IMR-90 (cell line): ENCODE measurements around the gene SPARC. TPM values are rescaled to one million over a fixed set of nuclear protein-coding genes. Genes with fewer than 3 reads are reported as not detected.
"Not testable (repeated sequence)": the region's sequence is repeated elsewhere in the genome, so short reads cannot be mapped to it uniquely, and the experiment has no call there.

Source experiments
- ATAC-seq: fragments of 200-7000 bp; cut with Tn5 transposase; 2 replicates; pipeline ENCODE4 v1.9.1; 2020; ENCODE audit warnings: low read depth, mild to moderate bottlenecking, moderate library complexity
- BruUV-seq: library from RNA; stranded (reverse); fragments of 400-500 nt; replicated peaks from 2 replicates; lab custom pipeline; 2021; lab: Mats Ljungman, UMichigan
- CTCF ChIA-PET: fragments of 300-600 bp; formaldehyde crosslinking; extraction: SDS; loops from one replicate; lab custom pipeline; 2021; ENCODE audit warnings: antibody characterized with exemption; lab: Yijun Ruan, JAX
- POLR2A ChIA-PET: fragments of 300-600 bp; sonication (Branson Sonifier 250); formaldehyde crosslinking; loops from one replicate; lab custom pipeline; 2022; ENCODE audit warnings: antibody characterized with exemption; ENCODE audit not compliant: unreplicated experiment; lab: Charles Lee
- DNase-seq: peaks from one replicate; pipeline ENCODE4 v3.0.0; 2013
- H2AFZ ChIP-seq: replicated peaks from 2 replicates; pipeline ENCODE3; 2013; ENCODE audit warnings: low read length, mild to moderate bottlenecking; ENCODE audit not compliant: poor library complexity
- H2AK5ac ChIP-seq: 2 replicates; pipeline ENCODE4 v1.6.1; 2013; ENCODE audit warnings: low read depth, low read length, inconsistent platforms
- H2AK9ac ChIP-seq: replicated peaks from 2 replicates; pipeline ENCODE3; 2013; ENCODE audit warnings: mild to moderate bottlenecking, low read depth, low read length, moderate library complexity; ENCODE audit not compliant: poor library complexity
- H2BK120ac ChIP-seq: 2 replicates; pipeline ENCODE4 v1.6.1; 2013; ENCODE audit warnings: low read depth, low read length, inconsistent platforms
- H2BK15ac ChIP-seq: 3 replicates; pipeline ENCODE4 v1.6.1; 2013; ENCODE audit warnings: low read depth, low read length, inconsistent platforms
- H2BK20ac ChIP-seq: 2 replicates; pipeline ENCODE4 v1.6.1; 2013; ENCODE audit warnings: low read depth, mild to moderate bottlenecking, inconsistent platforms, low read length, moderate library complexity
- H2BK5ac ChIP-seq: 2 replicates; pipeline ENCODE4 v1.6.1; 2013; ENCODE audit warnings: mild to moderate bottlenecking, low read depth, low read length, inconsistent platforms; ENCODE audit not compliant: poor library complexity, severe bottlenecking
- H3K14ac ChIP-seq: replicated peaks from 2 replicates; pipeline ENCODE4 v1.6.1; 2013; ENCODE audit warnings: low read depth, low read length, inconsistent platforms
- H3K18ac ChIP-seq: 2 replicates; pipeline ENCODE4 v1.6.1; 2013; ENCODE audit warnings: low read depth, low read length, control low read depth
- H3K23ac ChIP-seq: 2 replicates; pipeline ENCODE4 v1.6.1; 2013; ENCODE audit warnings: low read depth, low read length, inconsistent platforms
- H3K27ac ChIP-seq: 2 replicates; pipeline ENCODE4 v1.5.1; 2013; ENCODE audit warnings: mild to moderate bottlenecking, control low read depth, low read length; ENCODE audit not compliant: insufficient read depth
- H3K27me3 ChIP-seq: 2 replicates; pipeline ENCODE4 v1.6.1; 2013; ENCODE audit warnings: low read length; ENCODE audit not compliant: control insufficient read depth, insufficient read depth
- H3K36me3 ChIP-seq: 2 replicates; pipeline ENCODE4 v1.6.1; 2013; ENCODE audit warnings: low read length, mixed read lengths; ENCODE audit not compliant: control insufficient read depth, insufficient read depth
- H3K4ac ChIP-seq: 2 replicates; pipeline ENCODE4 v1.6.1; 2013; ENCODE audit warnings: low read depth, low read length, inconsistent platforms
- H3K4me1 ChIP-seq: 2 replicates; pipeline ENCODE4 v1.6.1; 2013; ENCODE audit warnings: low read length, mixed read lengths; ENCODE audit not compliant: control insufficient read depth, insufficient read depth
- H3K4me2 ChIP-seq: 2 replicates; pipeline ENCODE4 v1.6.1; 2013; ENCODE audit warnings: low read depth, mild to moderate bottlenecking, control low read depth, low read length, moderate library complexity
- H3K4me3 ChIP-seq: 2 replicates; pipeline ENCODE4 v1.5.1; 2013; ENCODE audit warnings: low read depth, mild to moderate bottlenecking, control low read depth, low read length, moderate library complexity; ENCODE audit not compliant: insufficient read depth
- H3K56ac ChIP-seq: 2 replicates; pipeline ENCODE4 v1.6.1; 2013; ENCODE audit warnings: low read length, inconsistent platforms; ENCODE audit not compliant: insufficient read depth; ENCODE audit errors: extremely low read depth
- H3K79me1 ChIP-seq, 2 experiments: 2 replicates each; pipeline ENCODE4 v1.6.1; 2013; ENCODE audit warnings: low read length in 2 of 2, inconsistent platforms in 1 of 2, low read depth in 1 of 2
- H3K9ac ChIP-seq: 2 replicates; pipeline ENCODE4 v1.6.1; 2013; ENCODE audit warnings: low read depth, low read length, control low read depth
- H3K9me1 ChIP-seq: 2 replicates; pipeline ENCODE4 v1.6.1; 2013; ENCODE audit warnings: low read length, inconsistent platforms; ENCODE audit not compliant: insufficient read depth
- H3K9me3 ChIP-seq: 2 replicates; pipeline ENCODE4 v1.6.1; 2013; ENCODE audit warnings: low read length; ENCODE audit not compliant: control insufficient read depth, insufficient read depth
- H4K20me1 ChIP-seq: 2 replicates; pipeline ENCODE4 v1.6.1; 2013; ENCODE audit warnings: low read length, inconsistent platforms; ENCODE audit not compliant: insufficient read depth
- H4K5ac ChIP-seq: 2 replicates; pipeline ENCODE4 v1.6.1; 2013; ENCODE audit warnings: mild to moderate bottlenecking, low read depth, low read length, control low read depth
- H4K8ac ChIP-seq, 2 experiments: 2 replicates each; pipeline ENCODE4 v1.6.1; 2013; ENCODE audit warnings: low read depth in 2 of 2, low read length in 2 of 2, control low read depth in 1 of 2, inconsistent platforms in 1 of 2
- H4K91ac ChIP-seq: 2 replicates; pipeline ENCODE4 v1.6.1; 2013; ENCODE audit warnings: low read depth, low read length, inconsistent platforms; ENCODE audit not compliant: insufficient read depth
- CEBPB ChIP-seq: IDR thresholded peaks from 2 replicates; pipeline ENCODE4 v1.6.1; 2012; ENCODE audit warnings: low read depth, low read length, improper control_type of control experiment
- CTCF ChIP-seq: conservative IDR thresholded peaks from 2 replicates; pipeline ENCODE4 v1.5.1; 2012; ENCODE audit warnings: mild to moderate bottlenecking, low read depth, low read length, improper control_type of control experiment
- MXI1 ChIP-seq: IDR thresholded peaks from 2 replicates; pipeline ENCODE4 v1.6.1; 2012; ENCODE audit warnings: low read depth, mild to moderate bottlenecking, low read length, moderate library complexity, borderline replicate concordance
- RAD21 ChIP-seq: IDR thresholded peaks from 2 replicates; pipeline ENCODE4 v1.6.1; 2012; ENCODE audit warnings: low read length, improper control_type of control experiment
- WGBS, 2 experiments: methylation state at CpG; one replicate each; pipeline versions ENCODE4 v1.1.5 to v1.1.7; 2013; ENCODE audit warnings: missing lambda C conversion rate in 2 of 2; ENCODE audit not compliant: insufficient read length in 1 of 2; ENCODE audit errors: extremely low coverage in 2 of 2; 5-methylcytosine and 5-hydroxymethylcytosine counted together
- dilution Hi-C: fragments of 300-500 bp; cut with HindIII; formaldehyde crosslinking; loops from one replicate; pipeline ENCODE4 v1.14.3; 2018; ENCODE audit warnings: low sequenced_read_pairs; ENCODE audit not compliant: unreplicated experiment
- in situ Hi-C: fragments of 300-500 bp; cut with MboI; formaldehyde crosslinking; loops from 3 replicates; pipeline ENCODE4 v1.14.3; 2019; ENCODE audit warnings: low sequenced_read_pairs, inconsistent platforms, mixed read lengths
- intact Hi-C: fragments of 100-400 bp; cut with micrococcal nuclease; formaldehyde crosslinking; loops from 2 replicates; pipeline ENCODE4 v1.10.0; 2022
- polyA plus RNA-seq, 3 experiments: library from polyadenylated mRNA; depleted of rRNA; stranded (reverse); fragments of >200 nt; gene quantifications; 2 replicates each; pipeline ENCODE4 v1.2.3, GENCODE V29; 2012; ENCODE audit warnings: low replicate concordance in 1 of 3
- total RNA-seq: library from RNA; depleted of rRNA; stranded (reverse); fragments of >200 nt; gene quantifications from 2 replicates; pipeline ENCODE4 v1.2.3, GENCODE V29; 2012

Gene SPARC
- total and polyA plus RNA-seq, 2 of the 4 experiments (the other 2 are of a cell fraction): 1,186 to 4,692 TPM

GRCh38 chr5:151733358-151734063, 46.8 kb upstream of the SPARC start (continued):
- TF ChIP-seq CEBPB: no peak

- H2AFZ ChIP-seq: no peak overlapping the region
- H3K27me3 ChIP-seq: no peaks in the 10 kb centered on the region
- no peak overlapping the region for H3K4me3 ChIP-seq
- WGBS, 2 experiments: no CpG with 5 or more reads among the region's 7 CpGs
- H3K23ac ChIP-seq: no peak overlapping the region
- ChIA-PET CTCF (no interaction called here), POLR2A (no interaction called here)
- no peak for TF ChIP-seq CTCF
- no peak for TF ChIP-seq MXI1
- no peak for TF ChIP-seq RAD21
- intact Hi-C loops (no loop called here), dilution Hi-C loops (no loop called here), in situ Hi-C loops (no loop called here)
- H2BK120ac ChIP-seq: no peak overlapping the region
- H3K9me1 ChIP-seq: no peaks in the 10 kb centered on the region; the same call in 1 of the 2 replicates
- H3K4me2 ChIP-seq: no peak overlapping the region
- H4K5ac ChIP-seq: no peak overlapping the region
- no peak overlapping the region for H3K4ac ChIP-seq
- H2AK9ac ChIP-seq: no peak overlapping the region
- H4K20me1 ChIP-seq: no peaks in the 10 kb centered on the region
- no peak overlapping the region for H4K91ac ChIP-seq
- no peaks in the 10 kb centered on the region for H3K79me1 ChIP-seq
- H2BK15ac ChIP-seq: no peak overlapping the region
- H3K27ac ChIP-seq: no peak overlapping the region
- H3K9ac ChIP-seq: no peak overlapping the region
- H3K18ac ChIP-seq: no peak overlapping the region
- ATAC-seq: no peak
- H4K8ac ChIP-seq: no peak overlapping the region
- H3K14ac ChIP-seq: no peak overlapping the region
- no peak overlapping the region for H3K56ac ChIP-seq
- H3K9me3 ChIP-seq: 0 out of 2 replicates have a peak, but pooled peaks cover 2% of the 10 kb centered on the region
- no peak overlapping the region for H2BK20ac ChIP-seq
- no peaks in the 10 kb centered on the region for H3K36me3 ChIP-seq
- H2AK5ac ChIP-seq: no peak overlapping the region
- no peak overlapping the region for H2BK5ac ChIP-seq
- no peak for DNase-seq
- no TSS peak for BruUV-seq
- H3K4me1 ChIP-seq: no peaks in the 10 kb centered on the region
These were observed 43.7 kb upstream of the SPARC start for GRCh38 chr5:151730381-151730780.

GRCh38 chr5:151729597-151729996, 42.9 kb upstream of the SPARC start:
- in situ Hi-C loops, H3K23ac ChIP-seq, H2BK5ac ChIP-seq, H3K18ac ChIP-seq, H2BK20ac ChIP-seq, ATAC-seq, H4K91ac ChIP-seq, H3K27me3 ChIP-seq, H3K79me1 ChIP-seq, POLR2A ChIA-PET, H3K56ac ChIP-seq, H3K4ac ChIP-seq, H3K14ac ChIP-seq, CTCF ChIA-PET, H4K20me1 ChIP-seq, H4K5ac ChIP-seq, H3K9me1 ChIP-seq, H2BK120ac ChIP-seq, intact Hi-C loops, H3K36me3 ChIP-seq, dilution Hi-C loops, H2AK5ac ChIP-seq, H2AFZ ChIP-seq, BruUV-seq, H2AK9ac ChIP-seq, H3K27ac ChIP-seq, H4K8ac ChIP-seq, H3K4me2 ChIP-seq, H3K9me3 ChIP-seq, H3K4me1 ChIP-seq, H2BK15ac ChIP-seq, H3K4me3 ChIP-seq, DNase-seq, H3K9ac ChIP-seq: not testable (repeated sequence)
- WGBS, 2 experiments: no CpG with 5 or more reads among the region's 5 CpGs
